ENCODE results near the gene TMEM145. TPM values are rescaled to one million over a fixed set of nuclear protein-coding genes. Genes with fewer than 3 reads are reported as not detected.

TMEM145 gene
- total and polyA plus RNA-seq, 9 of the 15 experiments (the other 6 are each of a cell fraction or from before 2014, with no cell fraction given): 0.80 to 5.5 (median 1.9) TPM; not detected in 3

GRCh38 chr19:42295831-42296525 lies 17.1 kb upstream of the TMEM145 start (continued):
- TF ChIP-seq CHCHD3 (CRISPR knock-in tag; IDR thresholded peaks at IDR 0.05) (0 out of 2 replicates have a peak, but pooled peaks have one; percentile 6), HCFC1 (IDR thresholded peaks at IDR 0.05; ENCODE audit: low read depth, low read length) (peak; percentile 34; the same call in 1 of the 2 replicates), DEAF1 (CRISPR knock-in tag; IDR thresholded peaks at IDR 0.05) (0 out of 2 replicates have a peak, but pooled peaks have one; percentile 18), ZNF232 (CRISPR knock-in tag; IDR thresholded peaks at IDR 0.05) (no peak), SMARCA5 (IDR thresholded peaks at IDR 0.05) (peak; percentile 37; the same call in 1 of the 2 replicates), PRDM10 (IDR thresholded peaks at IDR 0.05; ENCODE audit: partially characterized antibody) (peak; percentile 55), ZNF165 (CRISPR knock-in tag; IDR thresholded peaks at IDR 0.05; ENCODE audit: borderline replicate concordance) (no peak), ELF2 (CRISPR knock-in tag; IDR thresholded peaks at IDR 0.05) (no peak), ARID3A (IDR thresholded peaks at IDR 0.05; ENCODE audit: borderline replicate concordance, low read depth, low read length) (no peak), NUFIP1 (IDR thresholded peaks at IDR 0.05; ENCODE audit: partially characterized antibody) (peak; percentile 41), ZEB2 (IDR thresholded peaks at IDR 0.05) (peak; percentile 55), TARDBP (IDR thresholded peaks at IDR 0.05) (peak; percentile 54; the same call in 1 of the 2 replicates), HOXB6 (CRISPR knock-in tag; IDR thresholded peaks at IDR 0.05; ENCODE audit: borderline replicate concordance) (0 out of 2 replicates have a peak, but pooled peaks have one; percentile 21), SMC3 (conservative IDR thresholded peaks at IDR 0.05; ENCODE audit: insufficient read depth, low read depth, low read length) (peak; percentile 86), BRF2 (IDR thresholded peaks at IDR 0.05; ENCODE audit: borderline replicate concordance, insufficient read depth, insufficient read length) (no peak), SOX6 (IDR thresholded peaks at IDR 0.05) (no peak), ZNF830 (CRISPR knock-in tag; IDR thresholded peaks at IDR 0.05) (peak; percentile 27; the same call in 1 of the 2 replicates), ZNF57 (CRISPR knock-in tag; IDR thresholded peaks at IDR 0.05) (no peak), ZNF263 (CRISPR knock-in tag; IDR thresholded peaks at IDR 0.05; ENCODE audit: borderline replicate concordance) (no peak), NFATC3 (IDR thresholded peaks at IDR 0.05) (no peak), CREB1 (IDR thresholded peaks at IDR 0.05) (no peak), CREB1 (CRISPR knock-in tag; IDR thresholded peaks at IDR 0.05) (peak; percentile 25; the same call in 1 of the 2 replicates)

Measured in K562 (cell line).